VCaP (cell line): ENCODE measurements around the gene MICOS13.

ENCODE experiments used
- H3K27ac ChIP-seq: fragments of 450-650 bp; 2 replicates; pipeline ENCODE4 v1.5.1; 2017
- TF ChIP-seq, protein P1 (sequence below): fragments of 450-650 bp; conservative IDR thresholded peaks from 2 replicates; pipeline ENCODE4 v1.5.1; 2017; ENCODE audit warnings: mild to moderate bottlenecking, moderate library complexity

Gene MICOS13, protein sequence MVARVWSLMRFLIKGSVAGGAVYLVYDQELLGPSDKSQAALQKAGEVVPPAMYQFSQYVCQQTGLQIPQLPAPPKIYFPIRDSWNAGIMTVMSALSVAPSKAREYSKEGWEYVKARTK

GRCh38 chr19:5680437-5681368 is at the start of gene MICOS13, which contains the start of gene HSD11B1L:
TSS of gene MICOS13 (minus strand) at chr19:5680516. CDS start at chr19:5680486, 30 bp downstream.
TSS of gene HSD11B1L (plus strand) at chr19:5681027. CDS start at chr19:5684833, 3,806 bp downstream.
- H3K27ac ChIP-seq: peak within 1 kb of the TSS; percentile 73
- TF ChIP-seq, protein P1, sequence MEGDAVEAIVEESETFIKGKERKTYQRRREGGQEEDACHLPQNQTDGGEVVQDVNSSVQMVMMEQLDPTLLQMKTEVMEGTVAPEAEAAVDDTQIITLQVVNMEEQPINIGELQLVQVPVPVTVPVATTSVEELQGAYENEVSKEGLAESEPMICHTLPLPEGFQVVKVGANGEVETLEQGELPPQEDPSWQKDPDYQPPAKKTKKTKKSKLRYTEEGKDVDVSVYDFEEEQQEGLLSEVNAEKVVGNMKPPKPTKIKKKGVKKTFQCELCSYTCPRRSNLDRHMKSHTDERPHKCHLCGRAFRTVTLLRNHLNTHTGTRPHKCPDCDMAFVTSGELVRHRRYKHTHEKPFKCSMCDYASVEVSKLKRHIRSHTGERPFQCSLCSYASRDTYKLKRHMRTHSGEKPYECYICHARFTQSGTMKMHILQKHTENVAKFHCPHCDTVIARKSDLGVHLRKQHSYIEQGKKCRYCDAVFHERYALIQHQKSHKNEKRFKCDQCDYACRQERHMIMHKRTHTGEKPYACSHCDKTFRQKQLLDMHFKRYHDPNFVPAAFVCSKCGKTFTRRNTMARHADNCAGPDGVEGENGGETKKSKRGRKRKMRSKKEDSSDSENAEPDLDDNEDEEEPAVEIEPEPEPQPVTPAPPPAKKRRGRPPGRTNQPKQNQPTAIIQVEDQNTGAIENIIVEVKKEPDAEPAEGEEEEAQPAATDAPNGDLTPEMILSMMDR: no peak

GRCh38 chr19:5727453-5728050 is 47.2 kb upstream of the MICOS13 start:
- no peak overlapping the region for H3K27ac ChIP-seq
- TF ChIP-seq, protein P1: no peak

- TF ChIP-seq, protein P1: peak; percentile 85
- H3K27ac ChIP-seq: peak within 1 kb of the TSS; percentile 87
Observed at GRCh38 chr19:5719961-5720790, 39.9 kb upstream of the MICOS13 start, which contains the start of the genes CATSPERD and LONP1. TSS of gene CATSPERD (plus strand) at chr19:5720637. CDS start at chr19:5720738, 101 bp downstream. TSS of gene LONP1 (minus strand) at chr19:5720146. CDS start at chr19:5720132, 14 bp downstream.

GRCh38 chr19:5719274-5719960 is 39.1 kb upstream of the MICOS13 start:
- TF ChIP-seq, protein P1: no peak
- peak overlapping the region; percentile 87 for H3K27ac ChIP-seq

DNA sequence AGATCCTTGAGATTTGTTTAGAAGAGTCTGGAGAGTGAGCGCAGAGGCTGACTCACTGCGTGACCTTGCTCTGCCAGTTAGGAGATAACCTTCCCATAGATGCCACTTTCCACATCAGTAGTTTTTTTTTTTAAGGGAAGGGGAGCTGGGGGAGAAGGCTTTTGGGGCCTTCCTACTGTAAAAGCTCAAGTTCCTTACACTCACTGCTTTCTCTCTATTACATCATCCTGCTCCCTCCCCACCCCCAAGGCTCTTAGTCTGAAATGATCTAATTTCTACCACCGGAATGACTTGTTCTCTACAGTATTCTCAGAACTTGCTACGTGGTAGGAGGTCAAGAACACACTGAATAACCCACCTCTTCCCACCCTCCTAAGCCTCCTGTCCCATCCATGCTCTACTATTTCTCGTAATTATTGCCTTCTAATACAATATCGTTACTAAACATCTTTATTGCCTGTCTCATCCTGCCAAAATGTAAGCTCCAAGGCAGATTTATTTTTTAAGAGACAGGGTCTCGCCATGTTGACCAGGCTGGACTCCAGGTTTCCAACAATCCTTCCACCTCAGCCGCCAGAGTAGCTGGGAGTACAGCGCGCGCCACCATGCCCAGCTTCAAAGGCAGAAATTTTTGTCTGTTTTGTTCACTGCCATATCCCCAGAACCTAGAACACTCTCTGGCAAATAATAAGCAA is 38.4 kb upstream of the MICOS13 start:
- TF ChIP-seq, protein P1: no peak
- peak overlapping the region; percentile 87 for H3K27ac ChIP-seq

DNA sequence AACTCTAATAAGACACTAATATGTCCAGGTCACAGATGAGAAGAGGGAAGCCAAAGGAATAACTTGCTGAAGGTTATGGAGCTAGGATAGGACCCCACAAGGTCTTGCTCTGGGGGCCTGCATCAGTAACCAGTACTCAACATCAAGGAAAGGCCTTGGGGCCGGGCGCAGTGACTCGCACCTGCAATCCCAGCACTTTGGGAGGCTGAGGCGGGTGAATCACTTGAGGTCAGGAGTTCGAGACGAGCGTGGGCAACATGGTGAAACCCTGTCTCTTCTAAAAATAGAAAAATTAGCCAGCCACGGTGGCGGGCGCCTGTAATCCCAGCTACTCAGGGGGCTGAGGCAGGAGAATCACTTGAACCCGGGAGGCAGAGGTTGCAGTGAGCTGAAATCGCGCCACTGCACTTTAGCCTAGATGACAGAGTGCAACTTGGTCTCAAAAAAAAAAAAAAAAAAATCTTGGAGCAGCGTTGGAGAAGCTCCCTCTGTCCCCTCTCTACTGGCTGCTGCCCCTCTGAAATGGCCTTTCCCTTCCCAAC is 37.8 kb upstream of the MICOS13 start:
- peak overlapping the region; percentile 87 for H3K27ac ChIP-seq
- TF ChIP-seq, protein P1: no peak
